ENCODE results near the gene LRIT2.

LRIT2 gene

GRCh38 chr10:84256510-84257342 lies 31.4 kb upstream of the LRIT2 start:
- H3K4me3 ChIP-seq (ENCODE audit: control insufficient read depth, low read depth, low read length), result no peak overlapping the region
- peak; percentile 44 for DNase-seq (ENCODE audit: low read depth)
- TF ChIP-seq CTCF (conservative IDR thresholded peaks at IDR 0.05; ENCODE audit: control insufficient read depth, insufficient read depth, low read depth, low read length), result peak; percentile 59

DNA sequence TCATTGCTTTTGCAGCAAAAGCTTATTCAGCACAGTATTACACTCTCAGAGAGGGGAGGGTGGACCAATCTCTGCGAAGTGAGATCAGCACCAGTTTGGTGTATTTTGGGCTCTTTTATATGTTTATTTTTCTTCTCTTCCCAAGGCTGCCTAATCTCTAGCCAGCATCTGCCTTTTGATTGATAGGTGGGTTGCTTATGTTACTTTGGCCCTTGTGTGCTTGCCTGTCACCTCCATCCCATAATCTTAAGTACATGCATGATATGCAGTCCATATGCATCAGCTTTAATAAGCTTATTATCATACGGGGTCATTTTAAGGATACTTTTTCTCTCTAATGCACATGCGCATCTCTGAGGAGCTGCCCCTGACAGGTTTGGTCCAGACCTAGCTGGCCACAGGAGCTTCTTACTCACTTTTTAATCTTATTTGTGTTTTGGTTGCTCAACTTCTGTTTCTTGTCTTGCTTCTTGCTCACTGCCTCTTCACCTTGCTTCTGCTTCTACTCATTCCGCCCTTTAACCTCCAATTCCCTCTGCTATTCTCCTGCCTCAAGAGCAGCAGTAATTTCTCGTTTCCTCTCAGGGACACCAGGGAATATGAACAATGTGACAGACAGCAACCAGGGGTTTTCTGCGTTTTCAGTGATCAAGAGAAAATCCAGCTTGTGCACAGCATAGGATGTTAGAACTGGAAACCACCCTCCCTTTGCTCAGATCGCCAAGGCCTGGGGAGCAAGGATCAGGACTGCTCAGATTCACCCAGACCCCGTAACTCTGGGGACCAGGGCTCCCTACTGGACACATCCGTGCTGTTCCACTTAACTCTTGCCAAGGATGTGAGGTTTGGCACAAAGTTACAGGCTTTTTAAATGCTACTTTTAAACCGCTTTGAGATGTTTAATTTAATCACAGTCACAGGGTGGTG lies 29.5 kb upstream of the LRIT2 start:
- no peak for TF ChIP-seq CTCF (conservative IDR thresholded peaks at IDR 0.05; ENCODE audit: control insufficient read depth, insufficient read depth, low read depth, low read length)
- no peak overlapping the region for H3K4me3 ChIP-seq (ENCODE audit: control insufficient read depth, low read depth, low read length)
- no peak for DNase-seq (ENCODE audit: low read depth)

DNA sequence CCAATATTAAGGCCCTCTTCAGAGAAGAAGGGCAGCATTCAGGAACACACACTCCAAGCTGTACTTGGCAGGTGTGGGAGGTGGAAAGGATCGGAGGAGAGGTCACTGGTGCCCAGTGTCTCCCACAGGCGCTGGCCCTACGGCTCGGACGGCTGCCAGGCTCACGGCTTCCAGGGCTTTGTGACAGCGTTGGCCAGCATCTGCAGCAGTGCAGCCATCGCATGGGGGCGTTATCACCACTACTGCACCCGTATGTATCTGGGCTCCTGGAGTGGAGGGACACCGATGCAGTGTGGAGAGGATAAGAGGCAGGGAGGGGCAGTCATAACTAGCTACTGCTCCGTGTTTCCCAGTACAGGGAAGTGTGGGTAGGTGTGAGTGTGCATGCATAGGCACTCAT lies 23.4 kb upstream of the LRIT2 start:
- DNase-seq (ENCODE audit: low read depth), result no peak
- H3K4me3 ChIP-seq (ENCODE audit: control insufficient read depth, low read depth, low read length), result no peak overlapping the region
- no peak for TF ChIP-seq CTCF (conservative IDR thresholded peaks at IDR 0.05; ENCODE audit: control insufficient read depth, insufficient read depth, low read depth, low read length)

GRCh38 chr10:84247496-84247895 lies 22.2 kb upstream of the LRIT2 start:
- no peak for DNase-seq (ENCODE audit: low read depth)
- H3K4me3 ChIP-seq (ENCODE audit: control insufficient read depth, low read depth, low read length), result no peak overlapping the region
- no peak for TF ChIP-seq CTCF (conservative IDR thresholded peaks at IDR 0.05; ENCODE audit: control insufficient read depth, insufficient read depth, low read depth, low read length)

- no peak for TF ChIP-seq CTCF (conservative IDR thresholded peaks at IDR 0.05; ENCODE audit: control insufficient read depth, insufficient read depth, low read depth, low read length)
- DNase-seq (ENCODE audit: low read depth), result no peak
- no peak within 1 kb of the TSS for H3K4me3 ChIP-seq (ENCODE audit: control insufficient read depth, low read depth, low read length)
Measured at GRCh38 chr10:84244651-84245270, 19.4 kb upstream of the LRIT2 start, which contains the start of gene RGR. Gene RGR, plus strand, starts transcription at chr10:84245053. Its CDS starts 38 bp downstream, at chr10:84245091.

GRCh38 chr10:84243759-84244158 lies 18.4 kb upstream of the LRIT2 start:
- no peak for DNase-seq (ENCODE audit: low read depth)
- TF ChIP-seq CTCF (conservative IDR thresholded peaks at IDR 0.05; ENCODE audit: control insufficient read depth, insufficient read depth, low read depth, low read length), result no peak
- no peak overlapping the region for H3K4me3 ChIP-seq (ENCODE audit: control insufficient read depth, low read depth, low read length)

Measured in fibroblast of mammary gland (primary cell).